Endothelial cell of umbilical vein (primary cell): ENCODE results near the gene RAI1. TPM values are rescaled to one million over a fixed set of nuclear protein-coding genes. Genes with fewer than 3 reads are reported as not detected.
"Not testable (repeated sequence)": the region's sequence is repeated elsewhere in the genome, so short reads cannot be mapped to it uniquely, and the experiment has no call there.

Experiments
- BruUV-seq: library from RNA; stranded (reverse); fragments of 400-500 nt; replicated peaks from 2 replicates; lab custom pipeline; 2021; lab: Mats Ljungman, UMichigan
- CTCF ChIA-PET: fragments of 300-600, 350-600 bp; sonication (Branson Sonifier 250); formaldehyde crosslinking; loops from one replicate; lab custom pipeline; 2021; ENCODE audit warnings: antibody characterized with exemption, inconsistent platforms; lab: Charles Lee
- POLR2A ChIA-PET: fragments of 300-600, 350-600 bp; sonication (Branson Sonifier 250); formaldehyde crosslinking; loops from one replicate; lab custom pipeline; 2021; ENCODE audit warnings: antibody characterized with exemption, inconsistent platforms; lab: Charles Lee
- DNase-seq: peaks from one replicate; pipeline ENCODE4 v3.0.0-alpha.2; 2011; ENCODE audit warnings: low read depth, low spot score
- FAIRE-seq: peaks from 2 replicates; lab custom pipeline; 2011; peaks lifted over from hg19 to GRCh38; lab: Jason Lieb, UNC
- H2AFZ ChIP-seq: 2 replicates; pipeline ENCODE4 v1.6.0; 2012; ENCODE audit warnings: low read depth, low read length, control low read depth, inconsistent platforms
- H3K27ac ChIP-seq: 2 replicates; pipeline ENCODE4 v1.5.1; 2011; ENCODE audit warnings: low read depth, mild to moderate bottlenecking, control low read depth, low read length, moderate library complexity; ENCODE audit not compliant: insufficient read depth
- H3K27me3 ChIP-seq, 2 experiments: 2 replicates each; pipeline versions ENCODE4 v1.6.0 to v1.6.1; 2011; ENCODE audit warnings: low read length in 2 of 2, mixed read lengths in 1 of 2; ENCODE audit not compliant: control insufficient read depth in 2 of 2, insufficient read depth in 2 of 2
- H3K36me3 ChIP-seq, 2 experiments: 2 replicates in 1 of 2; 3 replicates in 1 of 2; pipeline ENCODE4 v1.5.1; 2011; ENCODE audit warnings: low read length in 2 of 2, mild to moderate bottlenecking in 1 of 2, moderate library complexity in 1 of 2; ENCODE audit not compliant: control insufficient read depth in 2 of 2, insufficient read depth in 2 of 2; ENCODE audit errors: extremely low read depth in 1 of 2
- H3K4me1 ChIP-seq: 3 replicates; pipeline ENCODE4 v1.5.1; 2011; ENCODE audit warnings: mild to moderate bottlenecking, low read length; ENCODE audit not compliant: control insufficient read depth, insufficient read depth; ENCODE audit errors: extremely low read depth
- H3K4me2 ChIP-seq: 2 replicates; pipeline ENCODE4 v1.6.1; 2011; ENCODE audit warnings: low read length, control low read depth, mixed read lengths; ENCODE audit not compliant: insufficient read depth
- H3K4me3 ChIP-seq, 3 experiments: fragments of 200-600 bp in 1 of 3; sonication (generic), shearing (Covaris generic) in 1 of 3; replicated peaks in 1 of 3; 2 replicates each; pipeline ENCODE4 v1.5.1; 2011 to 2016; ENCODE audit warnings: control low read depth in 3 of 3, low read length in 3 of 3, mild to moderate bottlenecking in 2 of 3, inconsistent platforms in 1 of 3, low read depth in 1 of 3, moderate library complexity in 1 of 3; ENCODE audit not compliant: insufficient read depth in 1 of 3
- H3K79me2 ChIP-seq: 2 replicates; pipeline ENCODE4 v1.6.0; 2012; ENCODE audit warnings: low read length, inconsistent platforms; ENCODE audit not compliant: control insufficient read depth, insufficient read depth
- H3K9ac ChIP-seq: replicated peaks from 2 replicates; pipeline ENCODE3; 2011; ENCODE audit warnings: low read length, control low read depth; ENCODE audit not compliant: insufficient read depth; ENCODE audit errors: extremely low read depth
- H3K9me1 ChIP-seq: replicated peaks from 3 replicates; pipeline ENCODE4 v1.6.0; 2011; ENCODE audit warnings: mild to moderate bottlenecking, low read length; ENCODE audit not compliant: control insufficient read depth, insufficient read depth; ENCODE audit errors: extremely low read depth
- H3K9me3 ChIP-seq: replicated peaks from 2 replicates; pipeline ENCODE4 v1.5.1; 2012; ENCODE audit warnings: low read length, inconsistent platforms; ENCODE audit not compliant: control insufficient read depth, insufficient read depth
- H4K20me1 ChIP-seq: replicated peaks from 2 replicates; pipeline ENCODE3; 2011; ENCODE audit warnings: mild to moderate bottlenecking, low read length; ENCODE audit not compliant: control insufficient read depth, insufficient read depth; ENCODE audit errors: extremely low read depth
- POLR2AphosphoS5 ChIP-seq: IDR thresholded peaks from 2 replicates; pipeline ENCODE4 v1.6.1; 2012; ENCODE audit warnings: low read depth, mild to moderate bottlenecking, control low read depth, low read length, moderate library complexity; ENCODE audit not compliant: insufficient read depth
- dilution Hi-C: fragments of 300-500 bp; cut with MboI; formaldehyde crosslinking; loops from one replicate; pipeline ENCODE4 v1.15.0; 2019; ENCODE audit warnings: low sequenced_read_pairs; ENCODE audit not compliant: extremely low pct_ligation_motif_present
- intact Hi-C: fragments of 100-400 bp; cut with micrococcal nuclease; formaldehyde crosslinking; loops from one replicate; pipeline ENCODE4 v1.10.0; 2022
- polyA plus RNA-seq, 4 experiments: library from polyadenylated mRNA; depleted of rRNA in 3 of 4; stranded (reverse) in 3 of 4; unstranded in 1 of 4; fragments of >200 nt; gene quantifications; 2 replicates each; pipeline versions ENCODE4 v1.2.1 to v1.2.3, GENCODE V29; 2011 to 2012; ENCODE audit warnings: missing spikeins in 1 of 4
- total RNA-seq: library from RNA; stranded (reverse); gene quantifications from 2 replicates; pipeline ENCODE4 v1.2.3, GENCODE V29; 2021
- TF ChIP-seq, protein P1 (sequence below), 2 donors: IDR thresholded peaks; 1 replicate in 1 of 2; 2 replicates in 1 of 2; pipeline ENCODE4 v1.5.1; 2011; ENCODE audit warnings: low read length in 2 of 2, mild to moderate bottlenecking in 2 of 2, moderate library complexity in 2 of 2, control low read depth in 1 of 2, inconsistent platforms in 1 of 2, low read depth in 1 of 2; ENCODE audit not compliant: insufficient read depth in 1 of 2; ENCODE audit errors: extremely low read depth in 1 of 2
- TF ChIP-seq, protein P2 (sequence below): IDR thresholded peaks from 2 replicates; pipeline ENCODE4 v1.6.1; 2011; ENCODE audit not compliant: insufficient read depth, insufficient read length

The RAI1 gene
- total and polyA plus RNA-seq, 2 donors (not counting 3 experiments of a cell fraction or from before 2014, with no cell fraction given) = 7.8 to 43.3 TPM

DNA sequence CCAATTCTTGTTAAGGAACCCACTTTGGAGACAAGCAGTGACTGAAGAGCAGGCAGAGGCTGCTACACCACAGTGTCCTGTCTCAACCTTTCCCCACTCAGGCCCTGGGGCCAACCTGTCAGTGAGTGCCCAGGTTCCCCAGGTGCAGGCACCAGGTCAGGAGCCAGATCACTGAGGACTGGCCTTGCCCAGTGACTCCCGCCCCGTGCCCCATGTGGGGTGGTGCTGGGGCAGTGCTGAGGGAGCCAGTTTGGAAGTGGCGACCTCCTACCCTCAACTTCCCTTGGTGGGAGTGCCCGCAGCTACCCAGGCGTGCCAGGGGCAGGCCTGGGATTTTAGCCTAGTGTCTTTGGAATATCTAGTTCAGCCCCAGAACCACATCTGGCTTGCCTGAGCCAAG lies 126.2 kb downstream of the RAI1 start:
- no TSS peak for BruUV-seq
- Histone ChIP-seq H2AFZ (no peak overlapping the region), H4K20me1 (no peaks in the 10 kb centered on the region), H3K9me1 (no peaks in the 10 kb centered on the region), H3K4me2 (no peak overlapping the region), H3K27ac (no peak overlapping the region), H3K79me2 (no peaks in the 10 kb centered on the region), H3K4me3 (no peak overlapping the region), H3K4me1 (peaks cover 3% of the 10 kb centered on the region), H3K36me3 (peaks cover 6 to 18% of the 10 kb centered on the region in 2 experiments), H3K9me3 (no peaks in the 10 kb centered on the region), H3K9ac (no peak overlapping the region), H3K27me3 (no peaks in the 10 kb centered on the region)
- intact Hi-C loops (no loop called here), dilution Hi-C loops (no loop called here)
- ChIA-PET CTCF (interaction anchor here (1.3 to 1.7 kb wide), 2 partner anchors 33 to 127 kb away, joined by 3 to 7 read pairs; partner anchors contain the start of gene RAI1), POLR2A (no interaction called here)
- FAIRE-seq (no peak), DNase-seq (no peak)
- no peak for TF ChIP-seq POLR2AphosphoS5
- TF ChIP-seq, protein P1, sequence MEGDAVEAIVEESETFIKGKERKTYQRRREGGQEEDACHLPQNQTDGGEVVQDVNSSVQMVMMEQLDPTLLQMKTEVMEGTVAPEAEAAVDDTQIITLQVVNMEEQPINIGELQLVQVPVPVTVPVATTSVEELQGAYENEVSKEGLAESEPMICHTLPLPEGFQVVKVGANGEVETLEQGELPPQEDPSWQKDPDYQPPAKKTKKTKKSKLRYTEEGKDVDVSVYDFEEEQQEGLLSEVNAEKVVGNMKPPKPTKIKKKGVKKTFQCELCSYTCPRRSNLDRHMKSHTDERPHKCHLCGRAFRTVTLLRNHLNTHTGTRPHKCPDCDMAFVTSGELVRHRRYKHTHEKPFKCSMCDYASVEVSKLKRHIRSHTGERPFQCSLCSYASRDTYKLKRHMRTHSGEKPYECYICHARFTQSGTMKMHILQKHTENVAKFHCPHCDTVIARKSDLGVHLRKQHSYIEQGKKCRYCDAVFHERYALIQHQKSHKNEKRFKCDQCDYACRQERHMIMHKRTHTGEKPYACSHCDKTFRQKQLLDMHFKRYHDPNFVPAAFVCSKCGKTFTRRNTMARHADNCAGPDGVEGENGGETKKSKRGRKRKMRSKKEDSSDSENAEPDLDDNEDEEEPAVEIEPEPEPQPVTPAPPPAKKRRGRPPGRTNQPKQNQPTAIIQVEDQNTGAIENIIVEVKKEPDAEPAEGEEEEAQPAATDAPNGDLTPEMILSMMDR (IDR thresholded peaks at IDR 0.05; ENCODE audit: extremely low read depth in 1 of 2, insufficient read depth in 1 of 2, low read depth in 1 of 2, low read length in 2 of 2) = no peak
- TF ChIP-seq, protein P2, sequence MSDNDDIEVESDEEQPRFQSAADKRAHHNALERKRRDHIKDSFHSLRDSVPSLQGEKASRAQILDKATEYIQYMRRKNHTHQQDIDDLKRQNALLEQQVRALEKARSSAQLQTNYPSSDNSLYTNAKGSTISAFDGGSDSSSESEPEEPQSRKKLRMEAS = no peak

DNA sequence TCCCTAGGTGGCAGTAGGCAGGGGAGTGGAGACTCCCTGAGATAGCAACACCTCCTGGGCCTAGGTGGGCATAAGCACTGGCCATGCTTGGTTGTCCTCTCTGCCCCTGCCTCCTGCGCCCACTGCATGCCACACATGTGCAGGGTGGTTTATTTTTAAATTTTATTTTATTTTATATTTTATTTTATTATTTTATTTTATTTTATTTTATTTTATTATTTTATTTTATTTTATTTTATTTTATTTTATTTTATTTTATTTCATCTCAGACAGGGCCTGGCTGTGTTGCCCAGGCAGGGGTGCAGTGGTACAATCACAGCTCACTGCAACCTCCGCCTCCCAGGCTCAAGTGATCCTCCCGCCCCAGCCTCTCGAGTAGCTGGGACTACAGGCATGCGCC lies 126.9 kb downstream of the RAI1 start:
- FAIRE-seq, H3K4me1 ChIP-seq, H4K20me1 ChIP-seq, H3K27me3 ChIP-seq, H3K9ac ChIP-seq, H3K4me3 ChIP-seq, BruUV-seq, H2AFZ ChIP-seq, DNase-seq, intact Hi-C loops, H3K79me2 ChIP-seq, H3K9me3 ChIP-seq, H3K9me1 ChIP-seq, H3K4me2 ChIP-seq, H3K27ac ChIP-seq, dilution Hi-C loops: not testable (repeated sequence)
- CTCF ChIA-PET = interaction anchor here (1.0 to 8.9 kb wide), 3 partner anchors 50 to 127 kb away, joined by 3 to 68 read pairs (median 7); partner anchors contain the start of gene RAI1
- POLR2A ChIA-PET = interaction anchor here (0.7 kb wide), 1 partner anchor 33 kb away, joined by 4 read pairs; no protein-coding TSS in a partner anchor
- H3K36me3 ChIP-seq = peaks cover 5 to 21% of the 10 kb centered on the region in 2 experiments
